Activated CD4-positive, alpha-beta T cell treated with anti-CD3 and anti-CD28 coated beads, Interleukin-2, amount 50 U/mL, for 16 hours (primary cell): ENCODE measurements around the gene GPR107.

Experiments used
- DNase-seq: peaks from one replicate; pipeline ENCODE4 v3.0.0-alpha.2; 2020

The GPR107 gene

GRCh38 chr9:130167927-130168326, 114.2 kb downstream of the GPR107 start:
- no peak for DNase-seq

- DNase-seq, result no peak
Measured at GRCh38 chr9:130171226-130172148, 117.8 kb downstream of the GPR107 start.

GRCh38 chr9:130172161-130172857, 118.6 kb downstream of the GPR107 start, which contains the start of gene NCS1:
Gene NCS1 (plus strand): TSS chr9:130172404. CDS start chr9:130172664, 260 bp downstream.
- DNase-seq, result peak; percentile 36

- DNase-seq, result no peak
Measured at GRCh38 chr9:130172858-130173665, 119.4 kb downstream of the GPR107 start.

- DNase-seq, result no peak
Measured at GRCh38 chr9:130173666-130173983, 119.9 kb downstream of the GPR107 start.

GRCh38 chr9:130174025-130174424, 120.3 kb downstream of the GPR107 start:
- no peak for DNase-seq

GRCh38 chr9:130174920-130175321, 121.2 kb downstream of the GPR107 start:
- no peak for DNase-seq

- DNase-seq, result no peak
Measured at GRCh38 chr9:130175355-130175754, 121.6 kb downstream of the GPR107 start.

- DNase-seq, result no peak
Measured at GRCh38 chr9:130176760-130177159, 123.1 kb downstream of the GPR107 start.

- no peak for DNase-seq
Measured at GRCh38 chr9:130177898-130178805, 124.4 kb downstream of the GPR107 start.

- DNase-seq, result no peak
Measured at GRCh38 chr9:130179331-130179907, 125.7 kb downstream of the GPR107 start.

- no peak for DNase-seq
Measured at GRCh38 chr9:130180516-130180915, 126.8 kb downstream of the GPR107 start.

- DNase-seq, result no peak
Measured at GRCh38 chr9:130181678-130182380, 128.1 kb downstream of the GPR107 start.

- no peak for DNase-seq
Measured at GRCh38 chr9:130182381-130182909, 128.7 kb downstream of the GPR107 start.

GRCh38 chr9:130183133-130183762, 129.5 kb downstream of the GPR107 start:
- DNase-seq, result no peak

GRCh38 chr9:130185017-130185416, 131.3 kb downstream of the GPR107 start:
- no peak for DNase-seq

- DNase-seq, result no peak
Measured at GRCh38 chr9:130185490-130186031, 131.9 kb downstream of the GPR107 start.

- DNase-seq, result no peak
Measured at GRCh38 chr9:130186051-130186450, 132.3 kb downstream of the GPR107 start.

- DNase-seq, result no peak
Measured at GRCh38 chr9:130186839-130187522, 133.3 kb downstream of the GPR107 start.

- no peak for DNase-seq
Measured at GRCh38 chr9:130187523-130187846, 133.8 kb downstream of the GPR107 start.
